Measurements from ENCODE around the gene LMAN2L.
"Not testable (repeated sequence)": the region's sequence is repeated elsewhere in the genome, so short reads cannot be mapped to it uniquely, and the experiment has no call there.

Gene LMAN2L

DNA sequence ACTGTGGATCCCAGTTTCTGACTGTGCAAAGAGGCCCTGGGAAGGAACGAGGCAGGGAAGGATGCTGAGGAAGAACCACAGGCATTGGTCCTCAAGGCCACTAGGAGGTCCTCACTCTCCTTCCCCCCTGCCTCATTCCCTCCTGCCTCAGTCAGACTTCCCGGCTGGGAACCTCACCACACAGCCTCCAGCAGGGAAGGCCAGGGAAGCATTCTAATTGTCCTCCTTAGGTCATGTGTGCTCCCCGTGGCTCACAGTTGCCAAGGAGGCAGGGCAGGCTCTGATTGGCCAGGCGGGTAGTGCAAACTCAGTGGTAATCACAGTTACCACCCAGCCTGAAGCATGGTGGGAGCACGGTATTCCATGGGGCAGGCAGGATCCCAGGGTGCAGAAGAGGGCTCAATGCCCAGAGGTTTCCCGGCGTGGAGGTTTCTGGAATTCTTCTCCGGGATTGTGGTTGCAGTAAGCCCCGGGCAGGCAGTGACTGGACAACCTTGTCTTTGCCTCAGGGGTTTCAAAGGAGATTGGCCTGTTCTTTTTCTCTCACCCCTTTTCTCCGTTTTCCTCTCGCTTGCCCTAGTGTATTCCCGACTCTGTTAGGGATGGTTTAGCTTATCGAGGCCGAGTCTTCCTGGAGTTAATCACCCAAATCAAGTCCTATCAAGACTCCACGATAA is 70.2 kb downstream of the LMAN2L start:
- in situ Hi-C loops (cut with HindIII; ENCODE audit: low pct_ligation_motif_present, low pct_unique_long_range_greater_than_20kb, low sequenced_read_pairs) = no loop called here
- no peak for DNase-seq

GRCh38 chr2:96668771-96669170 is 71.1 kb downstream of the LMAN2L start:
- in situ Hi-C loops (cut with HindIII; ENCODE audit: low pct_ligation_motif_present, low pct_unique_long_range_greater_than_20kb, low sequenced_read_pairs) = no loop called here
- DNase-seq = no peak

- in situ Hi-C loops (cut with HindIII; ENCODE audit: low pct_ligation_motif_present, low pct_unique_long_range_greater_than_20kb, low sequenced_read_pairs); DNase-seq: not testable (repeated sequence)
Measured at GRCh38 chr2:96665717-96666116, 74.1 kb downstream of the LMAN2L start.

GRCh38 chr2:96665083-96665569 is 74.7 kb downstream of the LMAN2L start:
- peak; percentile 74 for DNase-seq
- in situ Hi-C loops (cut with HindIII; ENCODE audit: low pct_ligation_motif_present, low pct_unique_long_range_greater_than_20kb, low sequenced_read_pairs) = no loop called here

GRCh38 chr2:96664366-96664925 is 75.4 kb downstream of the LMAN2L start:
- in situ Hi-C loops (cut with HindIII; ENCODE audit: low pct_ligation_motif_present, low pct_unique_long_range_greater_than_20kb, low sequenced_read_pairs) = no loop called here
- DNase-seq = no peak

DNA sequence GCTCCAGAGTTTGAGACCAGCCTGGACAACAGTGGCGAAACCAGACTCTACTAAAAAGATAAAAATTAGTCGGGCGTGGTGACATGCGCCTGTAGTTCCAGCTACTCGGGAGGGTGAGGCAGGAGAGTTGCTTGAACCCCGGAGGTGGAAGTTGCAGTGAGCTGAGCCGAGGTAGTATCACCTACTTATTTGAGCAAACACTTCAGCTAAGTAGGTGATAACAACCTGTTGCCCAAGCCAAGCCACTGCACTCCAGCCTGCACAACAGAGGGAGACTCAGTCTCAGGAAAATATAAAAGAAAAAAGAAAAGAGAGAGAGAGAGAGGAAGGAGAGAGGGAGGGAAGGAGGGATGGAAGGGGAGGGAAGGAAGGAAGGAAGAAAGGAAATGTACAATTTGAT is 76.0 kb downstream of the LMAN2L start:
- in situ Hi-C loops (cut with HindIII; ENCODE audit: low pct_ligation_motif_present, low pct_unique_long_range_greater_than_20kb, low sequenced_read_pairs) = no loop called here
- DNase-seq = no peak

DNA sequence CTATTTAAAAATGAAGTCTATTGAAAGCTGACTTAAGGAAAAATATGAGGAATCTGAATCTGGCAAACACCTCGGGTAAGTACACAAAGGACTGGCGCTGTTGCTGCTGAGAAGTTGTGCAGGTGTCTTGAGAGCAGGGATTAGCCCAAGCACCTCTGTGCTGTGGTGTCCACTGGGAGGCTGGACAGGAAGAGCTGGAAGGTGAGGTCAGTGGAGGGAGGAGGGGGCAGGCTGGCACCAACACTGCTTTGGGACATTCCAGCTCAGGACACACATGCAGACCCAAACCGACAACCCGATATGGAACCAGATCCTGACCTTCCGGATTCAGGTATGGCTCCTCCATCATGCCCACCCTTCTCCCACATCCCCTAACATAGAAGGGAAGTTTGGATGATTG is 76.7 kb downstream of the LMAN2L start:
- DNase-seq = no peak
- in situ Hi-C loops (cut with HindIII; ENCODE audit: low pct_ligation_motif_present, low pct_unique_long_range_greater_than_20kb, low sequenced_read_pairs) = no loop called here

GRCh38 chr2:96662360-96662759 is 77.5 kb downstream of the LMAN2L start:
- no peak for DNase-seq
- in situ Hi-C loops (cut with HindIII; ENCODE audit: low pct_ligation_motif_present, low pct_unique_long_range_greater_than_20kb, low sequenced_read_pairs) = no loop called here

DNA sequence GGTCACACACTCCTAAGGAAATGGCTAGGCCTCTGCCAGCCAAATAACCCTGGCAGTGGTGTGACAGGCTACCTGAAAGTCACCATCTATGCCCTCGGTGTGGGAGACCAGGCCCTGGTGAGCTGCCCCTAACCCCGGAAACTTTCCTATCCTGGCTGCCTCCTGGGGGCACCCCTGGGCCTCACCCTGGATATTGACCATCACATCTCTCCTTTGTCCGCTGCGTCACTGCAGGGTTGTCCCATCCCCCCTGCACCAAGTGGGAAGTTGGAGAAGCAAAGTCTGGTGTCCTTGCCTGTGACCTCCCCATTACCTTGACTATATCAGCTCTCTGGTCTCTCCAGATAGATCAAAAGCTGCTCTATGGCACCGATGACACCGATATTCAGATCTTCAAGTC is 78.5 kb downstream of the LMAN2L start:
- in situ Hi-C loops (cut with HindIII; ENCODE audit: low pct_ligation_motif_present, low pct_unique_long_range_greater_than_20kb, low sequenced_read_pairs) = no loop called here
- no peak for DNase-seq

DNA sequence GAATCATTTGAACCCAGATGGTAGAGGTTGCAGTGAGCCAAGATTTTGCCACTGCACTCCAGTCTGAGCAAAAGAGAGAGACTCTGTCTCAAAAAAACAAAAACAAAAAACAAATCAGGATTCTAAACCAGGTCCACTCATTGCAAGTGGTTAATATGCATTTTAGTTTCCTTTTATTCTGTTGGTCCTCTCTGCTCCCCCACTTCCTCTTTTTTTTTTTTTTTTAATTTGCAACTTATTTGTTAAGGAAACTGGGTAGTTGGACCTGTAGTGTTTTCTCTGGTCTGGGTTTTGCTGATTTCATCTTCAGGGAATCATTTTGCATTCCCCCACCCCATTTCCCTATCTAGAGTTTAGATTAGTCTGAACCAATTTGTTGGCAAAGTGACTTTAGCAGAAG is 83.3 kb downstream of the LMAN2L start:
- in situ Hi-C loops (cut with HindIII; ENCODE audit: low pct_ligation_motif_present, low pct_unique_long_range_greater_than_20kb, low sequenced_read_pairs) = no loop called here
- no peak for DNase-seq

All from ACHN (cell line).